Astrocyte (in vitro differentiated cells and primary cell): ENCODE measurements around the gene KLC4. TPM values are rescaled to one million over a fixed set of nuclear protein-coding genes. Genes with fewer than 3 reads are reported as not detected.
A peak's percentile ranks its signal among the peaks of the same experiment; 100 is the strongest.

Source experiments
- DNase-seq: peaks from one replicate; pipeline ENCODE4 v3.0.0-alpha.2; 2010; ENCODE audit warnings: low read depth
- FAIRE-seq: peaks from 2 replicates; lab custom pipeline; 2011; peaks lifted over from hg19 to GRCh38; lab: Jason Lieb, UNC
- H2AFZ ChIP-seq: 2 replicates; pipeline ENCODE4 v1.6.0; 2012; ENCODE audit warnings: low read depth, low read length, inconsistent platforms
- H3K27ac ChIP-seq: 2 replicates; pipeline ENCODE4 v1.5.1; 2011; ENCODE audit warnings: low read depth, low read length, inconsistent platforms
- H3K27me3 ChIP-seq: 2 replicates; pipeline ENCODE4 v1.6.0; 2011; ENCODE audit warnings: low read length, inconsistent platforms; ENCODE audit not compliant: insufficient read depth
- H3K36me3 ChIP-seq: 2 replicates; pipeline ENCODE4 v1.5.1; 2011; ENCODE audit warnings: low read length, inconsistent platforms; ENCODE audit not compliant: insufficient read depth
- H3K4me1 ChIP-seq: 2 replicates; pipeline ENCODE4 v1.5.1; 2011; ENCODE audit warnings: low read length, inconsistent platforms; ENCODE audit not compliant: insufficient read depth
- H3K4me2 ChIP-seq: 2 replicates; pipeline ENCODE4 v1.6.0; 2012; ENCODE audit warnings: low read length, inconsistent platforms
- H3K4me3 ChIP-seq: 2 replicates; pipeline ENCODE4 v1.5.1; 2011; ENCODE audit warnings: low read depth, mild to moderate bottlenecking, low read length, inconsistent platforms; ENCODE audit not compliant: insufficient read depth
- H3K79me2 ChIP-seq: 2 replicates; pipeline ENCODE4 v1.6.0; 2012; ENCODE audit warnings: mild to moderate bottlenecking, low read length, inconsistent platforms; ENCODE audit not compliant: insufficient read depth
- H3K9ac ChIP-seq: 2 replicates; pipeline ENCODE4 v1.6.0; 2012; ENCODE audit warnings: mild to moderate bottlenecking, low read length, inconsistent platforms
- H3K9me3 ChIP-seq: 2 replicates; pipeline ENCODE4 v1.5.1; 2012; ENCODE audit warnings: low read depth, mild to moderate bottlenecking, low read length, inconsistent platforms; ENCODE audit not compliant: insufficient read depth
- H4K20me1 ChIP-seq: 2 replicates; pipeline ENCODE4 v1.6.0; 2012; ENCODE audit warnings: low read length, inconsistent platforms; ENCODE audit not compliant: insufficient read depth
- H3K27ac Mint-ChIP-seq: one replicate; pipeline ENCODE4 v1.8.0; 2021; ENCODE audit warnings: mild to moderate bottlenecking, mixed read lengths; ENCODE audit not compliant: unreplicated experiment
- H3K27me3 Mint-ChIP-seq: one replicate; pipeline ENCODE4 v1.8.0; 2021; ENCODE audit warnings: low read depth, mixed read lengths; ENCODE audit not compliant: unreplicated experiment
- H3K36me3 Mint-ChIP-seq: one replicate; pipeline ENCODE4 v1.8.0; 2021; ENCODE audit warnings: low read depth, mixed read lengths; ENCODE audit not compliant: unreplicated experiment
- H3K4me1 Mint-ChIP-seq: one replicate; pipeline ENCODE4 v1.8.0; 2021; ENCODE audit warnings: low read depth, mixed read lengths; ENCODE audit not compliant: unreplicated experiment
- H3K4me3 Mint-ChIP-seq: one replicate; pipeline ENCODE4 v1.8.0; 2021; ENCODE audit warnings: mild to moderate bottlenecking, moderate library complexity, mixed read lengths; ENCODE audit not compliant: unreplicated experiment
- H3K9me3 Mint-ChIP-seq: one replicate; pipeline ENCODE4 v1.8.0; 2021; ENCODE audit warnings: mild to moderate bottlenecking, mixed read lengths; ENCODE audit not compliant: unreplicated experiment
- EZH2 ChIP-seq: IDR thresholded peaks from 2 replicates; pipeline ENCODE4 v1.6.1; 2012; ENCODE audit warnings: mild to moderate bottlenecking, low read length, inconsistent platforms; ENCODE audit not compliant: insufficient read depth
- total RNA-seq: library from RNA; stranded (reverse); gene quantifications from 2 replicates; pipeline ENCODE4 v1.2.1, GENCODE V29; 2021
- TF ChIP-seq, protein P1 (sequence below): IDR thresholded peaks from 2 replicates; pipeline ENCODE4 v1.5.1; 2011; ENCODE audit warnings: low read depth, mild to moderate bottlenecking, inconsistent platforms, low read length, moderate library complexity; ENCODE audit not compliant: insufficient read depth

KLC4 gene
- total RNA-seq, 1 donor from 2014 or later, result 35.4 TPM

DNA sequence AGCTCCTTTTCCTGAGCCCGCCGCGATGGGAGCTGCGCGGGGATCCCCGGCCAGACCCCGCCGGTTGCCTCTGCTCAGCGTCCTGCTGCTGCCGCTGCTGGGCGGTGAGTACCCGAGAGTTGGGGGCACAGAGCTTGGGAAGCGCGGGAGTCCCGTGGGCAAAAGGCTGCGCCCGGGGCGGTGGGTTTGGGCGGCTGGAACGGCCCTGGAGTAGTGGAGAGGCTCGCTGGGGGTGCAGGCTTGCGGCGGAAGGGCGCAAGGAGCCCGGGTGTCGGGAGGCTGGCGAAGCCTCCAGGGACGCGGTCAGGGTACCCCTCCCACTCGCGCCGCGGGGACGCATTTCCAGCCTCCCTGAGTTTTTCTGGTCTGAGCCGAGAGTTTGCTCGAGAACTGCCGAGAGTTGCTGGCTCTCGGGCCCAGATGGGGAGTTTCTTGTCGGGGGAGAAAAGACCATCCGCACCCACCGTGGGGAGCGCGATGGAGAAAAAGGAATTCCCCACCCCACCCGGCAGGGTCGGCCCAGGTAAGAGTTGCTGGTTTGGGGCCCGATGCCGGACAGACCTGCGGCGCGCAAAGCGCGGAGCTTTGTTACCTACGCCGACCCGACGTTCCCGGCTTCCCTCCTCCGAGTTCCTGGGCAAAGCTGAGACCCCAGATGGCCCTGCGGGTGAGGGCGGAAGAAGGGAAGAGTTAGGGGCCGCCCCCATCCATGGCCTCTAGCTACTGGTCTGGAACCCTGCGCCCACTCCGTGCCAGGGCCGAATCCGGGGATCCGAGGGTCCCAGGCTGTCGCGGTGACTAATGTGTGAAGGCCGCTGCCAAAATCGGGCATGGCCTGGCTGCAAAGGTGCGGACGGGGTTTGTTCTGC, 17.3 kb downstream of the KLC4 start:
- H4K20me1 ChIP-seq, result peaks cover 36% of the 10 kb centered on the region
- H3K9ac ChIP-seq, result peak overlapping the region; percentile 99
- FAIRE-seq, result no peak
- no peaks in the 10 kb centered on the region for H3K36me3 ChIP-seq
- H3K4me1 ChIP-seq, result peaks cover 32% of the 10 kb centered on the region
- Mint-ChIP-seq H3K36me3 (peaks cover 10% of the 10 kb centered on the region), H3K4me3 (peak overlapping the region; percentile 92), H3K9me3 (no peaks in the 10 kb centered on the region), H3K27ac (peak overlapping the region; percentile 48), H3K4me1 (peaks cover 28% of the 10 kb centered on the region), H3K27me3 (no peaks in the 10 kb centered on the region)
- H3K27ac ChIP-seq, result peak overlapping the region; percentile 91
- H3K79me2 ChIP-seq, result peaks cover 55% of the 10 kb centered on the region
- H3K4me2 ChIP-seq, result peak overlapping the region; percentile 97
- H2AFZ ChIP-seq, result peak overlapping the region; percentile 64
- H3K4me3 ChIP-seq, result peak overlapping the region; percentile 98
- no peaks in the 10 kb centered on the region for H3K27me3 ChIP-seq
- H3K9me3 ChIP-seq, result no peaks in the 10 kb centered on the region
- no peak for TF ChIP-seq EZH2
- TF ChIP-seq, protein P1, sequence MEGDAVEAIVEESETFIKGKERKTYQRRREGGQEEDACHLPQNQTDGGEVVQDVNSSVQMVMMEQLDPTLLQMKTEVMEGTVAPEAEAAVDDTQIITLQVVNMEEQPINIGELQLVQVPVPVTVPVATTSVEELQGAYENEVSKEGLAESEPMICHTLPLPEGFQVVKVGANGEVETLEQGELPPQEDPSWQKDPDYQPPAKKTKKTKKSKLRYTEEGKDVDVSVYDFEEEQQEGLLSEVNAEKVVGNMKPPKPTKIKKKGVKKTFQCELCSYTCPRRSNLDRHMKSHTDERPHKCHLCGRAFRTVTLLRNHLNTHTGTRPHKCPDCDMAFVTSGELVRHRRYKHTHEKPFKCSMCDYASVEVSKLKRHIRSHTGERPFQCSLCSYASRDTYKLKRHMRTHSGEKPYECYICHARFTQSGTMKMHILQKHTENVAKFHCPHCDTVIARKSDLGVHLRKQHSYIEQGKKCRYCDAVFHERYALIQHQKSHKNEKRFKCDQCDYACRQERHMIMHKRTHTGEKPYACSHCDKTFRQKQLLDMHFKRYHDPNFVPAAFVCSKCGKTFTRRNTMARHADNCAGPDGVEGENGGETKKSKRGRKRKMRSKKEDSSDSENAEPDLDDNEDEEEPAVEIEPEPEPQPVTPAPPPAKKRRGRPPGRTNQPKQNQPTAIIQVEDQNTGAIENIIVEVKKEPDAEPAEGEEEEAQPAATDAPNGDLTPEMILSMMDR, result no peak
- DNase-seq, result peak; percentile 45

- no peak for FAIRE-seq
- Histone ChIP-seq H2AFZ (peak overlapping the region; percentile 64), H3K27ac (peak overlapping the region; percentile 91), H3K9ac (peak overlapping the region; percentile 99), H3K27me3 (no peaks in the 10 kb centered on the region), H3K4me2 (peak overlapping the region; percentile 97), H3K4me1 (peaks cover 35% of the 10 kb centered on the region), H3K79me2 (peaks cover 61% of the 10 kb centered on the region), H3K4me3 (peak overlapping the region; percentile 98), H4K20me1 (peaks cover 42% of the 10 kb centered on the region), H3K9me3 (no peaks in the 10 kb centered on the region), H3K36me3 (no peaks in the 10 kb centered on the region)
- DNase-seq, result no peak
- H3K4me1 Mint-ChIP-seq, result peaks cover 26% of the 10 kb centered on the region
- H3K27ac Mint-ChIP-seq, result peak overlapping the region; percentile 48
- H3K9me3 Mint-ChIP-seq, result no peaks in the 10 kb centered on the region
- peaks cover 9% of the 10 kb centered on the region for H3K36me3 Mint-ChIP-seq
- no peaks in the 10 kb centered on the region for H3K27me3 Mint-ChIP-seq
- TF ChIP-seq, protein P1, result no peak
- TF ChIP-seq EZH2, result no peak
- peak overlapping the region; percentile 92 for H3K4me3 Mint-ChIP-seq
Observed at GRCh38 chr6:43077333-43077809, 17.9 kb downstream of the KLC4 start.
